Esophagus muscularis mucosa (tissue), 4 donors: ENCODE measurements around the gene RYR2.

Source experiments
- EP300 ChIP-seq: sonication (generic); formaldehyde crosslinking; IDR thresholded peaks from one replicate; pipeline ENCODE4 v1.6.1; 2017; ENCODE audit warnings: antibody characterized with exemption
- POLR2A ChIP-seq: fragments of 450-650 bp; IDR thresholded peaks from one replicate; pipeline ENCODE4 v1.6.1; 2017; ENCODE audit warnings: antibody characterized with exemption, moderate library complexity, mild to moderate bottlenecking, low read depth
- POLR2AphosphoS5 ChIP-seq, 2 donors: sonication (generic); formaldehyde crosslinking; IDR thresholded peaks; one replicate each; pipeline ENCODE4 v1.6.1; 2017; ENCODE audit warnings: antibody characterized with exemption in 2 of 2
- TF ChIP-seq, protein P1 (sequence below), 3 experiments: fragments of 200-600 bp in 2 of 3; fragments of 450-650 bp in 1 of 3; sonication (generic) in 2 of 3; IDR thresholded peaks; one replicate each; pipeline ENCODE4 v1.5.1; 2017 to 2019; ENCODE audit warnings: antibody characterized with exemption in 3 of 3, mild to moderate bottlenecking in 2 of 3, moderate library complexity in 1 of 3

GRCh38 chr1:237227476-237227875, 185.5 kb downstream of the RYR2 start:
- TF ChIP-seq, protein P1, sequence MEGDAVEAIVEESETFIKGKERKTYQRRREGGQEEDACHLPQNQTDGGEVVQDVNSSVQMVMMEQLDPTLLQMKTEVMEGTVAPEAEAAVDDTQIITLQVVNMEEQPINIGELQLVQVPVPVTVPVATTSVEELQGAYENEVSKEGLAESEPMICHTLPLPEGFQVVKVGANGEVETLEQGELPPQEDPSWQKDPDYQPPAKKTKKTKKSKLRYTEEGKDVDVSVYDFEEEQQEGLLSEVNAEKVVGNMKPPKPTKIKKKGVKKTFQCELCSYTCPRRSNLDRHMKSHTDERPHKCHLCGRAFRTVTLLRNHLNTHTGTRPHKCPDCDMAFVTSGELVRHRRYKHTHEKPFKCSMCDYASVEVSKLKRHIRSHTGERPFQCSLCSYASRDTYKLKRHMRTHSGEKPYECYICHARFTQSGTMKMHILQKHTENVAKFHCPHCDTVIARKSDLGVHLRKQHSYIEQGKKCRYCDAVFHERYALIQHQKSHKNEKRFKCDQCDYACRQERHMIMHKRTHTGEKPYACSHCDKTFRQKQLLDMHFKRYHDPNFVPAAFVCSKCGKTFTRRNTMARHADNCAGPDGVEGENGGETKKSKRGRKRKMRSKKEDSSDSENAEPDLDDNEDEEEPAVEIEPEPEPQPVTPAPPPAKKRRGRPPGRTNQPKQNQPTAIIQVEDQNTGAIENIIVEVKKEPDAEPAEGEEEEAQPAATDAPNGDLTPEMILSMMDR (IDR thresholded peaks at IDR 0.05): no peak
- TF ChIP-seq POLR2AphosphoS5 (IDR thresholded peaks at IDR 0.05): no peak
- no peak for TF ChIP-seq POLR2A
- TF ChIP-seq EP300: no peak
